IMR-90 (cell line): ENCODE data around the gene TCF19. TPM values are rescaled to one million over a fixed set of nuclear protein-coding genes. Genes with fewer than 3 reads are reported as not detected.

Experiments used
- ATAC-seq: fragments of 200-7000 bp; cut with Tn5 transposase; 2 replicates; pipeline ENCODE4 v1.9.1; 2020; ENCODE audit warnings: low read depth, mild to moderate bottlenecking, moderate library complexity
- BruUV-seq: library from RNA; stranded (reverse); fragments of 400-500 nt; replicated peaks from 2 replicates; lab custom pipeline; 2021; lab: Mats Ljungman, UMichigan
- CTCF ChIA-PET: fragments of 300-600 bp; formaldehyde crosslinking; extraction: SDS; loops from one replicate; lab custom pipeline; 2021; ENCODE audit warnings: antibody characterized with exemption; lab: Yijun Ruan, JAX
- POLR2A ChIA-PET: fragments of 300-600 bp; sonication (Branson Sonifier 250); formaldehyde crosslinking; loops from one replicate; lab custom pipeline; 2022; ENCODE audit warnings: antibody characterized with exemption; ENCODE audit not compliant: unreplicated experiment; lab: Charles Lee
- DNase-seq: peaks from one replicate; pipeline ENCODE4 v3.0.0; 2013
- H2AFZ ChIP-seq: replicated peaks from 2 replicates; pipeline ENCODE3; 2013; ENCODE audit warnings: low read length, mild to moderate bottlenecking; ENCODE audit not compliant: poor library complexity
- H2AK5ac ChIP-seq: 2 replicates; pipeline ENCODE4 v1.6.1; 2013; ENCODE audit warnings: low read depth, low read length, inconsistent platforms
- H2AK9ac ChIP-seq: replicated peaks from 2 replicates; pipeline ENCODE3; 2013; ENCODE audit warnings: mild to moderate bottlenecking, low read depth, low read length, moderate library complexity; ENCODE audit not compliant: poor library complexity
- H2BK120ac ChIP-seq: 2 replicates; pipeline ENCODE4 v1.6.1; 2013; ENCODE audit warnings: low read depth, low read length, inconsistent platforms
- H2BK15ac ChIP-seq: 3 replicates; pipeline ENCODE4 v1.6.1; 2013; ENCODE audit warnings: low read depth, low read length, inconsistent platforms
- H2BK20ac ChIP-seq: 2 replicates; pipeline ENCODE4 v1.6.1; 2013; ENCODE audit warnings: low read depth, mild to moderate bottlenecking, inconsistent platforms, low read length, moderate library complexity
- H2BK5ac ChIP-seq: 2 replicates; pipeline ENCODE4 v1.6.1; 2013; ENCODE audit warnings: mild to moderate bottlenecking, low read depth, low read length, inconsistent platforms; ENCODE audit not compliant: poor library complexity, severe bottlenecking
- H3K14ac ChIP-seq: replicated peaks from 2 replicates; pipeline ENCODE4 v1.6.1; 2013; ENCODE audit warnings: low read depth, low read length, inconsistent platforms
- H3K18ac ChIP-seq: 2 replicates; pipeline ENCODE4 v1.6.1; 2013; ENCODE audit warnings: low read depth, low read length, control low read depth
- H3K23ac ChIP-seq: 2 replicates; pipeline ENCODE4 v1.6.1; 2013; ENCODE audit warnings: low read depth, low read length, inconsistent platforms
- H3K27ac ChIP-seq: 2 replicates; pipeline ENCODE4 v1.5.1; 2013; ENCODE audit warnings: mild to moderate bottlenecking, control low read depth, low read length; ENCODE audit not compliant: insufficient read depth
- H3K27me3 ChIP-seq: 2 replicates; pipeline ENCODE4 v1.6.1; 2013; ENCODE audit warnings: low read length; ENCODE audit not compliant: control insufficient read depth, insufficient read depth
- H3K36me3 ChIP-seq: 2 replicates; pipeline ENCODE4 v1.6.1; 2013; ENCODE audit warnings: low read length, mixed read lengths; ENCODE audit not compliant: control insufficient read depth, insufficient read depth
- H3K4ac ChIP-seq: 2 replicates; pipeline ENCODE4 v1.6.1; 2013; ENCODE audit warnings: low read depth, low read length, inconsistent platforms
- H3K4me1 ChIP-seq: 2 replicates; pipeline ENCODE4 v1.6.1; 2013; ENCODE audit warnings: low read length, mixed read lengths; ENCODE audit not compliant: control insufficient read depth, insufficient read depth
- H3K4me2 ChIP-seq: 2 replicates; pipeline ENCODE4 v1.6.1; 2013; ENCODE audit warnings: low read depth, mild to moderate bottlenecking, control low read depth, low read length, moderate library complexity
- H3K4me3 ChIP-seq: 2 replicates; pipeline ENCODE4 v1.5.1; 2013; ENCODE audit warnings: low read depth, mild to moderate bottlenecking, control low read depth, low read length, moderate library complexity; ENCODE audit not compliant: insufficient read depth
- H3K56ac ChIP-seq: 2 replicates; pipeline ENCODE4 v1.6.1; 2013; ENCODE audit warnings: low read length, inconsistent platforms; ENCODE audit not compliant: insufficient read depth; ENCODE audit errors: extremely low read depth
- H3K79me1 ChIP-seq, 2 experiments: 2 replicates each; pipeline ENCODE4 v1.6.1; 2013; ENCODE audit warnings: low read length in 2 of 2, inconsistent platforms in 1 of 2, low read depth in 1 of 2
- H3K9ac ChIP-seq: 2 replicates; pipeline ENCODE4 v1.6.1; 2013; ENCODE audit warnings: low read depth, low read length, control low read depth
- H3K9me1 ChIP-seq: 2 replicates; pipeline ENCODE4 v1.6.1; 2013; ENCODE audit warnings: low read length, inconsistent platforms; ENCODE audit not compliant: insufficient read depth
- H3K9me3 ChIP-seq: 2 replicates; pipeline ENCODE4 v1.6.1; 2013; ENCODE audit warnings: low read length; ENCODE audit not compliant: control insufficient read depth, insufficient read depth
- H4K20me1 ChIP-seq: 2 replicates; pipeline ENCODE4 v1.6.1; 2013; ENCODE audit warnings: low read length, inconsistent platforms; ENCODE audit not compliant: insufficient read depth
- H4K5ac ChIP-seq: 2 replicates; pipeline ENCODE4 v1.6.1; 2013; ENCODE audit warnings: mild to moderate bottlenecking, low read depth, low read length, control low read depth
- H4K8ac ChIP-seq, 2 experiments: 2 replicates each; pipeline ENCODE4 v1.6.1; 2013; ENCODE audit warnings: low read depth in 2 of 2, low read length in 2 of 2, control low read depth in 1 of 2, inconsistent platforms in 1 of 2
- H4K91ac ChIP-seq: 2 replicates; pipeline ENCODE4 v1.6.1; 2013; ENCODE audit warnings: low read depth, low read length, inconsistent platforms; ENCODE audit not compliant: insufficient read depth
- BHLHE40 ChIP-seq: fragments of 150-350 bp; IDR thresholded peaks from 2 replicates; pipeline ENCODE4 v1.6.1; 2016; ENCODE audit warnings: mild to moderate bottlenecking, low read depth, low read length
- CEBPB ChIP-seq: IDR thresholded peaks from 2 replicates; pipeline ENCODE4 v1.6.1; 2012; ENCODE audit warnings: low read depth, low read length, improper control_type of control experiment
- CHD1 ChIP-seq: IDR thresholded peaks from 2 replicates; pipeline ENCODE4 v1.6.1; 2012; ENCODE audit warnings: low read depth, low read length, improper control_type of control experiment
- CTCF ChIP-seq: conservative IDR thresholded peaks from 2 replicates; pipeline ENCODE4 v1.5.1; 2012; ENCODE audit warnings: mild to moderate bottlenecking, low read depth, low read length, improper control_type of control experiment
- ELK1 ChIP-seq: fragments of 150-350 bp; IDR thresholded peaks from 2 replicates; pipeline ENCODE4 v1.6.1; 2016; ENCODE audit warnings: low read depth, mild to moderate bottlenecking, low read length, moderate library complexity, borderline replicate concordance
- FOS ChIP-seq: fragments of 150-350 bp; IDR thresholded peaks from 2 replicates; pipeline ENCODE4 v1.6.1; 2016; ENCODE audit warnings: low read depth, low read length
- MAFK ChIP-seq: IDR thresholded peaks from 2 replicates; pipeline ENCODE4 v1.6.1; 2012; ENCODE audit warnings: low read depth, low read length, improper control_type of control experiment
- MAZ ChIP-seq: IDR thresholded peaks from 2 replicates; pipeline ENCODE4 v1.6.1; 2012; ENCODE audit warnings: low read depth, mild to moderate bottlenecking, low read length, improper control_type of control experiment, moderate library complexity, borderline replicate concordance
- MXI1 ChIP-seq: IDR thresholded peaks from 2 replicates; pipeline ENCODE4 v1.6.1; 2012; ENCODE audit warnings: low read depth, mild to moderate bottlenecking, low read length, moderate library complexity, borderline replicate concordance
- NFE2L2 ChIP-seq: fragments of 150-350 bp; IDR thresholded peaks from 2 replicates; pipeline ENCODE4 v1.6.1; 2016; ENCODE audit warnings: low read depth, mild to moderate bottlenecking, low read length
- POLR2A ChIP-seq: IDR thresholded peaks from 2 replicates; pipeline ENCODE4 v1.6.1; 2012; ENCODE audit warnings: mild to moderate bottlenecking, low read depth, low read length
- RAD21 ChIP-seq: IDR thresholded peaks from 2 replicates; pipeline ENCODE4 v1.6.1; 2012; ENCODE audit warnings: low read length, improper control_type of control experiment
- RCOR1 ChIP-seq: IDR thresholded peaks from 2 replicates; pipeline ENCODE4 v1.6.1; 2012; ENCODE audit warnings: mild to moderate bottlenecking, low read length, improper control_type of control experiment; ENCODE audit not compliant: insufficient replicate concordance
- RFX5 ChIP-seq: IDR thresholded peaks from 2 replicates; pipeline ENCODE4 v1.8.0; 2012; ENCODE audit warnings: low read depth, mild to moderate bottlenecking, low read length, moderate library complexity
- SMC3 ChIP-seq: fragments of 150-350 bp; IDR thresholded peaks from 2 replicates; pipeline ENCODE4 v1.6.1; 2016; ENCODE audit warnings: low read depth, mild to moderate bottlenecking, antibody characterized with exemption, low read length, moderate library complexity
- USF2 ChIP-seq: fragments of 150-350 bp; IDR thresholded peaks from 2 replicates; pipeline ENCODE4 v1.6.1; 2017; ENCODE audit warnings: mild to moderate bottlenecking, antibody characterized with exemption, low read length, low read depth
- WGBS, 2 experiments: methylation state at CpG; one replicate each; pipeline versions ENCODE4 v1.1.5 to v1.1.7; 2013; ENCODE audit warnings: missing lambda C conversion rate in 2 of 2; ENCODE audit not compliant: insufficient read length in 1 of 2; ENCODE audit errors: extremely low coverage in 2 of 2; 5-methylcytosine and 5-hydroxymethylcytosine counted together
- dilution Hi-C: fragments of 300-500 bp; cut with HindIII; formaldehyde crosslinking; loops from one replicate; pipeline ENCODE4 v1.14.3; 2018; ENCODE audit warnings: low sequenced_read_pairs; ENCODE audit not compliant: unreplicated experiment
- in situ Hi-C: fragments of 300-500 bp; cut with MboI; formaldehyde crosslinking; loops from 3 replicates; pipeline ENCODE4 v1.14.3; 2019; ENCODE audit warnings: low sequenced_read_pairs, inconsistent platforms, mixed read lengths
- intact Hi-C: fragments of 100-400 bp; cut with micrococcal nuclease; formaldehyde crosslinking; loops from 2 replicates; pipeline ENCODE4 v1.10.0; 2022
- polyA plus RNA-seq, 3 experiments: library from polyadenylated mRNA; depleted of rRNA; stranded (reverse); fragments of >200 nt; gene quantifications; 2 replicates each; pipeline ENCODE4 v1.2.3, GENCODE V29; 2012; ENCODE audit warnings: low replicate concordance in 1 of 3
- total RNA-seq: library from RNA; depleted of rRNA; stranded (reverse); fragments of >200 nt; gene quantifications from 2 replicates; pipeline ENCODE4 v1.2.3, GENCODE V29; 2012

TCF19 gene
- total and polyA plus RNA-seq, 2 of the 4 experiments (the other 2 are of a cell fraction): 13.1 to 14.2 TPM

- WGBS, 2 experiments: 52% methylated on average over 2 of the region's 5 CpGs; no CpG with 5 or more reads in 1 of the 2 experiments
- Histone ChIP-seq H3K9me3 (no peaks in the 10 kb centered on the region), H2AK9ac (no peak overlapping the region), H3K9ac (no peak overlapping the region), H3K9me1 (no peaks in the 10 kb centered on the region), H3K4ac (no peak overlapping the region), H3K36me3 (no peaks in the 10 kb centered on the region), H3K23ac (no peak overlapping the region), H3K14ac (no peak overlapping the region), H3K18ac (no peak overlapping the region), H3K27ac (no peak overlapping the region), H3K4me2 (no peak overlapping the region), H4K8ac (no peak overlapping the region), H2BK15ac (no peak overlapping the region), H3K27me3 (no peaks in the 10 kb centered on the region), H2AFZ (no peak overlapping the region), H2BK5ac (no peak overlapping the region), H4K5ac (no peak overlapping the region), H2BK120ac (no peak overlapping the region), H3K56ac (no peak overlapping the region), H4K91ac (no peak overlapping the region), H3K4me1 (no peaks in the 10 kb centered on the region), H3K79me1 (no peaks in the 10 kb centered on the region), H3K4me3 (no peak overlapping the region), H2BK20ac (no peak overlapping the region), H4K20me1 (no peaks in the 10 kb centered on the region), H2AK5ac (no peak overlapping the region)
- intact Hi-C loops: no loop called here
- no peak for ATAC-seq
- no peak for DNase-seq
- ChIA-PET CTCF (no interaction called here), POLR2A (no interaction called here)
- dilution Hi-C loops: no loop called here
- TF ChIP-seq CEBPB: no peak
- TF ChIP-seq USF2: no peak
- no peak for TF ChIP-seq CTCF
- TF ChIP-seq FOS: no peak
- TF ChIP-seq CHD1: no peak
- no peak for TF ChIP-seq MXI1
- TF ChIP-seq NFE2L2: no peak
- no peak for TF ChIP-seq RAD21
- TF ChIP-seq BHLHE40: no peak
- TF ChIP-seq RFX5: no peak
- no peak for TF ChIP-seq ELK1
- no peak for TF ChIP-seq SMC3
- TF ChIP-seq MAZ: no peak
- TF ChIP-seq MAFK: no peak
- no peak for TF ChIP-seq POLR2A
- TF ChIP-seq RCOR1: no peak
- no TSS peak for BruUV-seq
- in situ Hi-C loops: no loop called here
These were observed 29.4 kb downstream of the TCF19 start for GRCh38 chr6:31187780-31188194.
